HG03469 (cell line): ENCODE data around the gene ATP13A5.

ENCODE experiments used
- ATAC-seq: cut with Tn5 transposase; IDR thresholded peaks from one replicate; pipeline ENCODE4 v1.9.1; 2021; ENCODE audit warnings: mild to moderate bottlenecking, moderate library complexity, moderate number of reproducible peaks; ENCODE audit not compliant: unreplicated experiment

ATP13A5 gene

DNA sequence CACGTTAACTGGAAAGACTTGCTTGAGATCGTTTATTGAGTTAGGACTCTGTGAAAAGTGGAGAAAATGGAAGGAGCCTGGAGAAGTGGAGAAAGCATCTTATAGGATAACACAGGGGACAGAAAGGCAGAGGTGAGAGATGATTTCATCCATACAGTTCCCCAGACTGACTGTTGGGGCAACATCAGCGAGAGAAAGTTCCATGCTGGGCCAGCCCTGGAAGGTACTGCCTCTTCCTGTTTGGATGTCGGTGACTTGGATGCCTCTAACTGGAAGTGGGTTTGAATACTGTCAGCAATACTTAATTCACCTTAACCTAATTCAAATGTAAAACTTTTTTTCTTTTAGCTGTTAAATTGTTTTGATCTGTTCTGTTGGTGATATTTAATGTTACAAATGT, 32.3 kb downstream of the ATP13A5 start:
- ATAC-seq = no peak

DNA sequence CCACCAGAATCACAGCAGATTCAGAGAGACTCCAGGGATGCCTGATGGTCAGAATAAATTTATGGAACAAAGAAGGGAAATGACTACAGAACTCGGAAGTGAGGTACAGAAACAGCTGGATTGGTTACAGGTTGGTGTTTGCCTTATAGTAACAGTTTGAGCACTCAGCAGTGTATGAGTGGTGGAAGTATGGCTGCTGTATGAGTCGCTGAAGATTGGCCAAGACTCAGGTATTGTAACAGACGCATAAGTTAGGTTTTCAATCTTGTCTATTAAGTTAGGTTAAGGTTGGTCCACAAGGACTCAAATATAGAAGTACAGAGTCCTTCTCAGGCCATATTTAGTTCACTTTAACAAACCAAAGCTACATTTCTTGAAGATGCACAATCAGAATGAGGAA, 33.1 kb downstream of the ATP13A5 start:
- ATAC-seq = no peak

DNA sequence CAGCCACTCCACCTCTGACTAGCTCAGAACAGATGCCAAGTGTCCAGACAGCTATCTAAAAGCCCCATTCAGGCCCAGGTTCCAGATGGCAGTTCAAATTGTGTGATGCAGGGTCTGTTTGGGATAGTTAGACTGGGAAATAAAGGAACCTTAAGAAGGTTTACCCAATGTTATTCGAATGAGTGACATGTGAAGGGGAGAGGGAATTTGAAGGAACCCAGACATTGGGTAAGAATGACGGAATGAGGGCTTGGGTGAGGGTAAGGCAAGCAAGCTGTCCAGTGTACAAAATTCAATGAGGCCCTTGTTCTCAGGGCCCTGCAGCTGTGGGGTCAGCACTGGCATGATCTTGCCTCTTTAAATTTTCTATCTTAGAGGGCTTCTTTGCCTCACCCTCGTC, 34.1 kb downstream of the ATP13A5 start:
- no peak for ATAC-seq

GRCh38 chr3:193343726-193344222, 34.8 kb downstream of the ATP13A5 start:
- ATAC-seq = no peak

GRCh38 chr3:193342551-193342950, 36.0 kb downstream of the ATP13A5 start:
- no peak for ATAC-seq

- no peak for ATAC-seq
Measured at GRCh38 chr3:193335031-193335430, 43.5 kb downstream of the ATP13A5 start.

- no peak for ATAC-seq
Measured at GRCh38 chr3:193333229-193333628, 45.3 kb downstream of the ATP13A5 start.

GRCh38 chr3:193330555-193331204, 47.9 kb downstream of the ATP13A5 start:
- ATAC-seq = no peak

- no peak for ATAC-seq
Measured at GRCh38 chr3:193317682-193318300, 60.8 kb downstream of the ATP13A5 start.

DNA sequence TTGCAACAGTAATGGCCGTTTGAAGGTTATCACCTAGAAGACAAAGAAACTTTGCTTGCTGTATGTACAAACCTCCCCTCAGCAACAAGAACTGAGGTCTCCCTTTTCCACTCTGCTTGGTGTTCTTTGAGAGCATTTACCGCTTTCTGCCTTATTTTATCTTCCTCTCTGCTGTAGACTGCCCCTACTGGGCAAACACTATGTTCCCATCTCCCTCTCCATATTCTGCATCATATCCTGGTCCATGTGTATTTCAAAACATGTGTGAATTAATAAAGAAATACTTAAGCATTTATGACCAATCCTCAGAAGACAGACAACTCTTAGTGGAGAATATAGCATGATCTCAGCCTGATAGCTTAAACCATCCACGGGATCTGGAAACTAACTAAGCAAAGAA, 64.4 kb downstream of the ATP13A5 start:
- no peak for ATAC-seq

DNA sequence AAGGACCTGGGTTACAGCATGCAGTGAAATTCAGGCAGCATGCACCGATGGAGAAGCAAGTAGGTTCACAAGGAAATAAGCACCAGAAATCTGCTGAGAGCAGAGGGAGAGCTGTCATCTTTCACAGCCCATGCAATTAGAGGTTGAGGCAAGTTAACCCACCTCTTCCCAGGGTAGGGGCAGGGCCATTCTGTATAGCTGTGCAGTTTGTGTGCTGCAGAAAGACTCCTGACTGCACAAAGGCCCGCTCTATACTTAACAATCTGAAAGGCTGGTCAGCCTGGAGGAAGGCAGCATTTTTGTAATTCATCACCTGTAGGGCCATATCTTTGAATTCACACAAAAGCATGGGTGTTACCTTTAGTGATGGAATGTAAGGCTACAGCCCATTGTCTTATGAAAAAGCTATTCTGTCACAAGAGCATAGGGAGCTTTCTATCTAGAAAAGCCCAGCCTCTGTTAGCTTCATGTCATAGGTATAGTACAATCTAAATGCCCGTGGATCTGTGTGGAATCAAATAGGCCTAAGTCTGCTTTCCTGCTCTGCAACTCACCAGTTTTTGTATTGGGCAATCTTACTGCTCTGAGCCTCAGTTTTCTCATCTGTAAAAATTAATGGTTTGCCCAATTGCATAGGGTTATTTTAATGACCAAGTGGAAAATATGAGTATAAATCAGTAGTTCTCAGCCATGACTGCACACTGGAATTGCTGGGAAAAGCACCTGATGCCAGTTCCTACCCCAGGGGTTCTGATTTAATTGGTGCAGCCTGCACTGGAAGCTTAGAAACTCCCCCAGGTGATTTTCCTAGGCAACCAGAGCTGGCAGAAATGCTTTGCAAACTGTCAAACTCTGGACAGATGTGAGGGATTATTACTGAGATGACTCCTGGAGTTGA, 65.2 kb downstream of the ATP13A5 start:
- ATAC-seq = no peak

DNA sequence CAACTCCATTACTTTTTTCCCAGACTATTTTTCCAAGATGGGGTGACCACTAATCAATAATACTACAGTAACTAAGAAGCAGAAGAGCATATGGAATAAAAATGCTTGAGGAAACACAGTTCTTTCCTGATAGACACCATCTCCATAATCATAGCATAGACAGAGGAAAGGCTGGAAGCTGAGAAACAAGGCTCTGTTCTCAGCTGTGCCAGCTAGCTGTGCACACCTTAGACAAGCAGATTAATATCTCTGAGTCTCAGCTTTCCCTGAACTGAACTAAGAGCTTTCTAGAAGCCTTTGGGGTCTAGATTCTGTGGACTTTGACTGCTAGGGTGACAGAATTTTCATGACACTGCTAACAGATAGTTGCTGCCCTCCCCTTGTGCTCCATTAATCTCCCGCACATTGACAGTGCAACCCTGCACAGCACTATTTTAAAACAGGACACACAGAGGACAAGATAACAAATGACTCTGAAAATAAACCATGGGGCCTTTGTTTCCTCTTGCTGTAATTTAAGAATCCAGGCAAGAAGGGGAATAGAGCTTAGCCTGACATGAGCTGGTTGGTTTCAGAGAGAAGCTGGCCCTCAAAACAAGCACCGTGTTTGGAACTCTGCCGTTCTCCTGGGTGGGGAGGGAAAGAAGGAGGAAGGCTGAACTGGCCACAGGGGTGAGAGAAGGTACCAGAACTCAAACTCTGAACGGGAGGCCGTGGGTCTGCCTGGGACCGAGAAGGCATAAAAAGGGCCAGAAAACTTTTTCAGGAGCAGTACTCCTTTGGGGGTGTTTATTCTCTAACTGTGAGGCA, 67.4 kb downstream of the ATP13A5 start:
- no peak for ATAC-seq

GRCh38 chr3:193305356-193305755, 73.2 kb downstream of the ATP13A5 start:
- ATAC-seq = no peak

DNA sequence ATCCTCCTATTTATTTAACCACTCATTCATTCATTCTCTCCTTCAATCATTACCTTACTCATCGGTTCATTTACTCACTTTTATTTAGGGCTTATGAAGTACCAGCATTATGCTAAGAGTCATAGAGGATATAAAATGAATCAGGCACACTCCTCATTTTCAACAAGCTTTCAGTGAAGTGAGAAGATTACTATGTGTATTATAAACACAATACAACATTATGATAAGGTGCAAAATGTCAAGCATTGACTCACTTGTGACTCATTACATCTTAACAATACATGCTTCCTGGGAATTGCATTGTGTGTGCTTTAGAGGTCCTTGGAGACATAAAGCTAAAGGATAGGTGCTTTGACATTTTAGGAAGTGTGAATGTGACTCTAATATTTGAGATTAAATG, 77.1 kb downstream of the ATP13A5 start:
- no peak for ATAC-seq

DNA sequence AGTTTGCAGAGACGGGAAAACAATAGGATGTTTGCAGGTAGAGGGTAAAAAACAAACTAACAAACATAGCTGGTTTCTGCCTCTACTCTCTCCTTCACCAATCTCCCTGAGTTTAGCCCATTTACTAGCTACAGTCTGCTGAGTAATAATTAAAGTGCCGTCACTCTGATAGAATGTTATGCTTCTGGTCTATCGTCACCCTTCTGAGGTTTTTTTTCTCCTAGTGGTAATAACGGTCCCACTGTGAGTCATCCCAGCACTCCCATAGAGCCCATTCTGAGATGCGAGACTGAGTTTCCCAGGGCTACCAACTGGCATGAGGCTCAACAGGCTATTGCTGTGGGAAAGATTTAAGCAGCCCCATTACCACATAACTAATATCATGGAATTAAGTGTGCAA, 81.1 kb downstream of the ATP13A5 start:
- no peak for ATAC-seq

GRCh38 chr3:193295985-193296384, 82.6 kb downstream of the ATP13A5 start:
- no peak for ATAC-seq

DNA sequence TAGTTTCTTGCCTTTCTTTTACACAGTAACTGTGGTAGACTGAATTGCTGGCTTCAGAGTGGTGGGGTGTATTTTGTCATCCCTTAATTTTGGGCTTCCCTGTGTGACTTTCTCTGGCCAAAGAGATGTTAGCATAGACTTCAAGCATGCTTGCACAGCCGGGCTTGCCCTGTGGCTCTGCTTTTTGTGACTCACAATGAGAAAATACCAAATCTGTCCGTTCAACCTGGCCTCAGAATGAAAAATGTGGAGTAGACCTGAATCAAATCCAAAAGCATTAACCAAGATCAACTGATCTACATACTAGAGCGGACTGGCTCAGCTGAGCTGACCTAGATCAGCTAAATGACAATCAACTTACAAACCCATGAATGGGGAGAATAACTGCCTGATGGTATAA, 86.2 kb downstream of the ATP13A5 start:
- ATAC-seq = no peak

GRCh38 chr3:193271101-193271840, 107.3 kb downstream of the ATP13A5 start:
- ATAC-seq = no peak

DNA sequence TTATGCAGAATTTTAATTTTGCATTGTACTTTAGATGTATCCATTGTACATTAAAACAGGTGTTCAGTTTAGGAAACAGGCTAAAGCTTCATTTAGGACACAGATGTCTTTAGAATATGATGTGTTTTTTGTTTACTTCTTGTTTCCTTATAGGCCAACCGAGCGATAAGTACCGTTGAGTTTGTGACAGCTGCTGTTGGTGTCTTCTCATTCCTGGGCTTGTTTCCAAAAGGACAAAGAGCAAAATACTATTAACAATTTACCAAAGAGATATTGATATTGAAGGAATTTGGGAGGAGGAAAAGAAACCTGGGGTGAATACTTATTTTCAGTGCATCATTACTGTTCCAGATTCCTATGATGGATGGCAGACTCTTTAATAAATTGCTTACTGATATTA, 108.1 kb downstream of the ATP13A5 start:
- ATAC-seq = no peak

- ATAC-seq = no peak
Measured at GRCh38 chr3:193269343-193270028, 109.1 kb downstream of the ATP13A5 start.
